HepG2 (cell line): ENCODE results near the gene ARL5B. TPM values are rescaled to one million over a fixed set of nuclear protein-coding genes. Genes with fewer than 3 reads are reported as not detected.
"Not testable (repeated sequence)": the region's sequence is repeated elsewhere in the genome, so short reads cannot be mapped to it uniquely, and the experiment has no call there.

Source experiments
- CREB1 ChIP-seq, 2 experiments: fragments of 450-650 bp in 1 of 2; IDR thresholded peaks; 2 replicates each; pipeline ENCODE4 v1.6.1; 2016 to 2017; ENCODE audit warnings: control low read depth in 1 of 2, mild to moderate bottlenecking in 1 of 2, missing compliant biosample characterization in 1 of 2, missing genetic modification characterization in 1 of 2
- DMAP1 ChIP-seq: IDR thresholded peaks from 2 replicates; pipeline ENCODE4 v1.6.1; 2016
- FOXA1 ChIP-seq, 2 experiments: fragments of 450-650 bp in 1 of 2; sonication (generic) in 1 of 2; formaldehyde crosslinking in 1 of 2; IDR thresholded peaks; 2 replicates each; pipeline versions ENCODE4 v1.4.0 to v1.6.1; 2016 to 2020; ENCODE audit warnings: missing genetic modification reagents in 1 of 2
- FOXO1 ChIP-seq: sonication (generic); formaldehyde crosslinking; IDR thresholded peaks from 2 replicates; pipeline ENCODE4 v1.4.0; 2020; ENCODE audit warnings: missing genetic modification reagents
- GATAD2A ChIP-seq: IDR thresholded peaks from 2 replicates; pipeline ENCODE4 v1.6.1; 2016
- KAT8 ChIP-seq: IDR thresholded peaks from 2 replicates; pipeline ENCODE4 v1.6.1; 2016; ENCODE audit warnings: missing genetic modification reagents, missing compliant biosample characterization
- KMT2A ChIP-seq: sonication (generic); formaldehyde crosslinking; IDR thresholded peaks from 2 replicates; pipeline ENCODE4 v1.4.0; 2020; ENCODE audit warnings: missing genetic modification reagents
- RARA ChIP-seq: IDR thresholded peaks from 2 replicates; pipeline ENCODE4 v1.6.1; 2016; ENCODE audit warnings: missing genetic modification reagents, missing compliant biosample characterization
- SKI ChIP-seq: fragments of 450-650 bp; IDR thresholded peaks from one replicate; pipeline ENCODE4 v1.6.1; 2018; ENCODE audit warnings: mild to moderate bottlenecking; ENCODE audit not compliant: partially characterized antibody
- SOX6 ChIP-seq, 2 experiments: fragments of 450-650 bp in 1 of 2; sonication (generic) in 1 of 2; formaldehyde crosslinking in 1 of 2; IDR thresholded peaks; 2 replicates each; pipeline versions ENCODE4 v1.4.0 to v1.6.1; 2017 to 2020; ENCODE audit warnings: antibody characterized with exemption in 1 of 2, mild to moderate bottlenecking in 1 of 2, missing genetic modification reagents in 1 of 2
- TARDBP ChIP-seq: sonication (generic); formaldehyde crosslinking; IDR thresholded peaks from 2 replicates; pipeline ENCODE4 v1.8.0; 2022; ENCODE audit warnings: mild to moderate bottlenecking, missing genetic modification reagents
- ZNF430 ChIP-seq: sonication (generic); formaldehyde crosslinking; IDR thresholded peaks from 2 replicates; pipeline ENCODE4 v1.9.0; 2021; ENCODE audit warnings: mild to moderate bottlenecking, missing genetic modification reagents
- ZNF501 ChIP-seq: sonication (generic); formaldehyde crosslinking; IDR thresholded peaks from 2 replicates; pipeline ENCODE4 v1.5.1; 2020; ENCODE audit warnings: mild to moderate bottlenecking, moderate library complexity, missing genetic modification reagents
- polyA plus RNA-seq, 8 experiments: library from polyadenylated mRNA; depleted of rRNA in 3 of 8; stranded (reverse) in 7 of 8; unstranded in 1 of 8; fragments of >200 nt; fragmentation: Illumina TruSeq in 4 of 8; extraction: Trizol in 4 of 8; gene quantifications; 2 replicates each; pipeline versions ENCODE4 v1.2.1 to v1.2.3, GENCODE V29; 2011 to 2016; ENCODE audit warnings: low read depth in 4 of 8, missing spikeins in 1 of 8, mixed read lengths in 1 of 8; ENCODE audit not compliant: insufficient read depth in 1 of 8
- total RNA-seq, 5 experiments: library from RNA; depleted of rRNA; stranded (reverse); fragments of >200 nt; fragmentation: Illumina TruSeq; extraction: Trizol; gene quantifications; 2 replicates each; pipeline ENCODE4 v1.2.3, GENCODE V29; 2016; ENCODE audit warnings: low read depth in 1 of 5
- TF ChIP-seq, protein P1 (sequence below): sonication (generic); formaldehyde crosslinking; conservative IDR thresholded peaks from 2 replicates; pipeline ENCODE4 v1.4.0; 2020; ENCODE audit warnings: mild to moderate bottlenecking, missing genetic modification reagents, moderate library complexity
- TF ChIP-seq, protein P2 (sequence below): IDR thresholded peaks from 2 replicates; pipeline ENCODE4 v1.6.1; 2016; ENCODE audit warnings: missing genetic modification reagents, missing compliant biosample characterization
- TF ChIP-seq, protein P3 (sequence below): IDR thresholded peaks from 2 replicates; pipeline ENCODE4 v1.4.0; 2020; ENCODE audit warnings: mild to moderate bottlenecking, missing genetic modification reagents
- TF ChIP-seq, protein P4 (sequence below): sonication (generic); IDR thresholded peaks from 2 replicates; pipeline ENCODE4 v1.6.1; 2016; ENCODE audit warnings: low read depth, borderline replicate concordance

Gene ARL5B
- total and polyA plus RNA-seq, 2 of the 13 experiments (the other 11 are each of a cell fraction or from before 2014, with no cell fraction given): 26.6 to 32.7 TPM

DNA sequence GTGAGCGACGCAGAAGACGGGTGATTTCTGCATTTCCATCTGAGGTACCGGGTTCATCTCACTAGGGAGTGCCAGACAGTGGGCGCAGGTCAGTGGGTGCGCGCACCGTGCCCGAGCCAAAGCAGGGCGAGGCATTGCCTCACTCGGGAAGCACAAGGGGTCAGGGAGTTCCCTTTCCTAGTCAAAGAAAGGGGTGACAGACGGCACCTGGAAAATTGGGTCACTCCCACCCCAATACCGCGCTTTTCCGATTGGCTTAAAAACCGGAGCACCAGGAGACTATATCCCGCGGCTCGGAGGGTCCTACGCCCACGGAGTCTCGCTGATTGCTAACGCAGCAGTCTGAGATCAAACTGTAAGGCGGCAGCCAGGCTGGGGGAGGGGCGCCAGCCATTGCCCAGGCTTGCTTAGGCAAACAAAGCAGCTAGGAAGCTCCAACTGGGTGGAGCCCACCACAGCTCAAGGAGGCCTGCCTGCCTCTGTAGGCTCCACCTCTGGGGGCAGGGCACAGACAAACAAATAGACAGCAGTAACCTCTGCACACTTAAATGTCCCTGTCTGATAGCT lies 31.7 kb upstream of the ARL5B start (continued):
- TF ChIP-seq TARDBP (CRISPR knock-in tag): 0 out of 2 replicates have a peak, but pooled peaks have one; percentile 28
- peak; percentile 52; the same call in 1 of the 2 replicates for TF ChIP-seq RARA (CRISPR knock-in tag)
- TF ChIP-seq, protein P1, sequence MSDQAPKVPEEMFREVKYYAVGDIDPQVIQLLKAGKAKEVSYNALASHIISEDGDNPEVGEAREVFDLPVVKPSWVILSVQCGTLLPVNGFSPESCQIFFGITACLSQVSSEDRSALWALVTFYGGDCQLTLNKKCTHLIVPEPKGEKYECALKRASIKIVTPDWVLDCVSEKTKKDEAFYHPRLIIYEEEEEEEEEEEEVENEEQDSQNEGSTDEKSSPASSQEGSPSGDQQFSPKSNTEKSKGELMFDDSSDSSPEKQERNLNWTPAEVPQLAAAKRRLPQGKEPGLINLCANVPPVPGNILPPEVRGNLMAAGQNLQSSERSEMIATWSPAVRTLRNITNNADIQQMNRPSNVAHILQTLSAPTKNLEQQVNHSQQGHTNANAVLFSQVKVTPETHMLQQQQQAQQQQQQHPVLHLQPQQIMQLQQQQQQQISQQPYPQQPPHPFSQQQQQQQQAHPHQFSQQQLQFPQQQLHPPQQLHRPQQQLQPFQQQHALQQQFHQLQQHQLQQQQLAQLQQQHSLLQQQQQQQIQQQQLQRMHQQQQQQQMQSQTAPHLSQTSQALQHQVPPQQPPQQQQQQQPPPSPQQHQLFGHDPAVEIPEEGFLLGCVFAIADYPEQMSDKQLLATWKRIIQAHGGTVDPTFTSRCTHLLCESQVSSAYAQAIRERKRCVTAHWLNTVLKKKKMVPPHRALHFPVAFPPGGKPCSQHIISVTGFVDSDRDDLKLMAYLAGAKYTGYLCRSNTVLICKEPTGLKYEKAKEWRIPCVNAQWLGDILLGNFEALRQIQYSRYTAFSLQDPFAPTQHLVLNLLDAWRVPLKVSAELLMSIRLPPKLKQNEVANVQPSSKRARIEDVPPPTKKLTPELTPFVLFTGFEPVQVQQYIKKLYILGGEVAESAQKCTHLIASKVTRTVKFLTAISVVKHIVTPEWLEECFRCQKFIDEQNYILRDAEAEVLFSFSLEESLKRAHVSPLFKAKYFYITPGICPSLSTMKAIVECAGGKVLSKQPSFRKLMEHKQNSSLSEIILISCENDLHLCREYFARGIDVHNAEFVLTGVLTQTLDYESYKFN (CRISPR knock-in tag): peak; percentile 73
- TF ChIP-seq, protein P2, sequence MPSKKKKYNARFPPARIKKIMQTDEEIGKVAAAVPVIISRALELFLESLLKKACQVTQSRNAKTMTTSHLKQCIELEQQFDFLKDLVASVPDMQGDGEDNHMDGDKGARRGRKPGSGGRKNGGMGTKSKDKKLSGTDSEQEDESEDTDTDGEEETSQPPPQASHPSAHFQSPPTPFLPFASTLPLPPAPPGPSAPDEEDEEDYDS: peak; percentile 82
- TF ChIP-seq DMAP1 (CRISPR knock-in tag): peak; percentile 48; the same call in 1 of the 2 replicates
- TF ChIP-seq GATAD2A (CRISPR knock-in tag): peak; percentile 67
- TF ChIP-seq SKI: peak; percentile 82
- 0 out of 2 replicates have a peak, but pooled peaks have one; percentile 36 for TF ChIP-seq ZNF430 (CRISPR knock-in tag)
- TF ChIP-seq KMT2A (CRISPR knock-in tag): peak; percentile 68; the same call in 1 of the 2 replicates
- not testable (repeated sequence) for TF ChIP-seq SOX6, CREB1, FOXA1 (IDR thresholded peaks at IDR 0.05)
- TF ChIP-seq SOX6 (CRISPR knock-in tag; IDR thresholded peaks at IDR 0.05): peak; percentile 69
- peak; percentile 56 for TF ChIP-seq FOXO1
- TF ChIP-seq ZNF501 (CRISPR knock-in tag): peak; percentile 39; the same call in 1 of the 2 replicates
- TF ChIP-seq KAT8 (CRISPR knock-in tag): peak; percentile 31; the same call in 1 of the 2 replicates
- TF ChIP-seq CREB1 (CRISPR knock-in tag; IDR thresholded peaks at IDR 0.05): peak; percentile 26; the same call in 1 of the 2 replicates
- TF ChIP-seq FOXA1 (CRISPR knock-in tag; IDR thresholded peaks at IDR 0.05): peak; percentile 80
- TF ChIP-seq, protein P3, sequence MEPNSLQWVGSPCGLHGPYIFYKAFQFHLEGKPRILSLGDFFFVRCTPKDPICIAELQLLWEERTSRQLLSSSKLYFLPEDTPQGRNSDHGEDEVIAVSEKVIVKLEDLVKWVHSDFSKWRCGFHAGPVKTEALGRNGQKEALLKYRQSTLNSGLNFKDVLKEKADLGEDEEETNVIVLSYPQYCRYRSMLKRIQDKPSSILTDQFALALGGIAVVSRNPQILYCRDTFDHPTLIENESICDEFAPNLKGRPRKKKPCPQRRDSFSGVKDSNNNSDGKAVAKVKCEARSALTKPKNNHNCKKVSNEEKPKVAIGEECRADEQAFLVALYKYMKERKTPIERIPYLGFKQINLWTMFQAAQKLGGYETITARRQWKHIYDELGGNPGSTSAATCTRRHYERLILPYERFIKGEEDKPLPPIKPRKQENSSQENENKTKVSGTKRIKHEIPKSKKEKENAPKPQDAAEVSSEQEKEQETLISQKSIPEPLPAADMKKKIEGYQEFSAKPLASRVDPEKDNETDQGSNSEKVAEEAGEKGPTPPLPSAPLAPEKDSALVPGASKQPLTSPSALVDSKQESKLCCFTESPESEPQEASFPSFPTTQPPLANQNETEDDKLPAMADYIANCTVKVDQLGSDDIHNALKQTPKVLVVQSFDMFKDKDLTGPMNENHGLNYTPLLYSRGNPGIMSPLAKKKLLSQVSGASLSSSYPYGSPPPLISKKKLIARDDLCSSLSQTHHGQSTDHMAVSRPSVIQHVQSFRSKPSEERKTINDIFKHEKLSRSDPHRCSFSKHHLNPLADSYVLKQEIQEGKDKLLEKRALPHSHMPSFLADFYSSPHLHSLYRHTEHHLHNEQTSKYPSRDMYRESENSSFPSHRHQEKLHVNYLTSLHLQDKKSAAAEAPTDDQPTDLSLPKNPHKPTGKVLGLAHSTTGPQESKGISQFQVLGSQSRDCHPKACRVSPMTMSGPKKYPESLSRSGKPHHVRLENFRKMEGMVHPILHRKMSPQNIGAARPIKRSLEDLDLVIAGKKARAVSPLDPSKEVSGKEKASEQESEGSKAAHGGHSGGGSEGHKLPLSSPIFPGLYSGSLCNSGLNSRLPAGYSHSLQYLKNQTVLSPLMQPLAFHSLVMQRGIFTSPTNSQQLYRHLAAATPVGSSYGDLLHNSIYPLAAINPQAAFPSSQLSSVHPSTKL (CRISPR knock-in tag): peak; percentile 87
- TF ChIP-seq, protein P4, sequence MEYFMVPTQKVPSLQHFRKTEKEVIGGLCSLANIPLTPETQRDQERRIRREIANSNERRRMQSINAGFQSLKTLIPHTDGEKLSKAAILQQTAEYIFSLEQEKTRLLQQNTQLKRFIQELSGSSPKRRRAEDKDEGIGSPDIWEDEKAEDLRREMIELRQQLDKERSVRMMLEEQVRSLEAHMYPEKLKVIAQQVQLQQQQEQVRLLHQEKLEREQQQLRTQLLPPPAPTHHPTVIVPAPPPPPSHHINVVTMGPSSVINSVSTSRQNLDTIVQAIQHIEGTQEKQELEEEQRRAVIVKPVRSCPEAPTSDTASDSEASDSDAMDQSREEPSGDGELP: peak; percentile 15; the same call in 1 of the 2 replicates
